HG03064 (cell line): Measurements from ENCODE around the gene ABI1.
"Not testable (repeated sequence)": the region's sequence is repeated elsewhere in the genome, so short reads cannot be mapped to it uniquely, and the experiment has no call there.

ENCODE experiments used
- ATAC-seq: cut with Tn5 transposase; IDR thresholded peaks from one replicate; pipeline ENCODE4 v1.9.1; 2021; ENCODE audit warnings: low read depth; ENCODE audit not compliant: unreplicated experiment

The ABI1 gene

DNA sequence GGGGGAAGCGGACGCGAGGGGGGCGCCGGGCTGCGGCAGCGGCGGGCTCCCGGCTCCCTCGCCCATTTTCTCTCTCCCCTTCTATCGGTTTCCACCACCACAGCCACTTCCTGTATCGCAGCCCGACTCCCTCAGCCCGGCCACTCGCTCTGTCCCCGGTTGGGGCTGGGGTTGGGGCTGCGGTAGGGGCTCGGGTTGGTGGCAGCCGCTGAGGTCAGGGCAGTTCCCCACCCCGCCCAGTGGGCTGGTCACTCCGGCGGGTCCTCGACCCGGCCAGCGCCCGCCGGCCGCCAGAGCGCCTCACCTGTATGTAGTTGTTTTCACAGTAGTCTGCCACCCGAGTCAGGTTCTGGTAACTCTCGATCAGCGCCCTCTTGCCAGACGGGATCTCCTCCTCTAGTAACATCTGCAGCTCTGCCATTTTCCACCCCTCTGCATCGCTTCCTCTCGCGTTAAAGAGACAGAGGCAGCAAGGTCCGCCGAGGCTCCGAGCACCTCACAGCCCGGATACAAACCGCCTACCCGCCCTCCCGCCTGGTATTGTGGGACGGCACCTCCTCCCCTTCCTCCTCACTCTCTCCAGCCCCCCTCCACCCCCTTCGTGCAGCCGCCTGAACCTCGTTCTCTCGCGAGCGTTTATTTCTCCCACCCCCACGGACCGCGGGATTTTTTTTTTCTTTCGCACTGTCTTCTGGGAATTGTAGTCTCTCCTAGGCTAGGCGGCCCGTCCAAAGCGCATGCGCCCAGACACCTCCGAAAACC is at the start of gene ABI1:
ABI1 (minus strand) TSS at position 516 of the 762 bp plus-strand sequence; CDS start at position 421, 95 bp downstream.
- ATAC-seq: peak; percentile 57

DNA sequence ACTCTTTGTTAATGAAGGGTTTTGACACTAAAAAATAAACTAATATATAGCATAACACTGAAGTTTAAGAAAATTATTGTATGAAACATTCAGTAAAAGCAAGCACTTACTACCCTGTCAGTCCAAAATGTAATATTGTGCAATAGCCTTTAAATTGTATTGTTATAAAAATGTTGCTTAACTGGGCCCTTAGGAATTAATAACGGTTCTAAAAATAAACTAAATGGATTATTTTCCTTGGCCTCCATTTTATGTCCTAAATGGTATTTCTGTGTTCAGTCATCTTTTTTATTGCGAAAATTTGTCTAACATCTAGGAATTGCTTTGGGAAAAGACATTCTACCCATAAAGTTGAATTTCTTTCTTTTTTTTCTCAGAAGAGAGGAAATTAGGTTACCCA is 49.0 kb upstream of the ABI1 start:
- ATAC-seq: no peak

DNA sequence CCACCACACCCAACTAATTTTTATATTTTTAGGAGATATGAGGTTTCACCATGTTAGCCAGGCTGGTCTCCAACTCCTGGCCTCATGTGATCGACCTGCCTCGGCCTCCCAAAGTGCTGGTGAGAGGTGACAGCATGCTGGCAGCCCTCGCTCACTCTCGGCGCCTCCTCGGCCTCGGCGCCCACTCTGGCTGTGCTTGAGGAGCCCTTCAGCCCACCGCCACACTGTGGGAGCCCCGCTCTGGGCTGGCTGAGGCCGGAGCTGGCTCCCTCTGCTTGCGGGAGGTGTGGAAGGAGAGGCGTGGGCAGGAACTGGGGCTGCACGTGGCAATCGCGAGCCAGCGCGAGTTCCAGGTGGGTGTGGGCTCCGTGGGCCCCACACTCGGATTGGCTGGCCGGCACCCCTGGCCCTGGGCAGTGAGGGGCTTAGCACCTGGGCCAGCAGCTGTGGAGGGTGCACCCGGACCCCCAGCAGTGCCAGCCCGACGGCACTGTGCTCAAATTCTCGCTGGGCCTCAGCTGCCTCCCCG is 44.6 kb upstream of the ABI1 start:
- ATAC-seq: not testable (repeated sequence)

DNA sequence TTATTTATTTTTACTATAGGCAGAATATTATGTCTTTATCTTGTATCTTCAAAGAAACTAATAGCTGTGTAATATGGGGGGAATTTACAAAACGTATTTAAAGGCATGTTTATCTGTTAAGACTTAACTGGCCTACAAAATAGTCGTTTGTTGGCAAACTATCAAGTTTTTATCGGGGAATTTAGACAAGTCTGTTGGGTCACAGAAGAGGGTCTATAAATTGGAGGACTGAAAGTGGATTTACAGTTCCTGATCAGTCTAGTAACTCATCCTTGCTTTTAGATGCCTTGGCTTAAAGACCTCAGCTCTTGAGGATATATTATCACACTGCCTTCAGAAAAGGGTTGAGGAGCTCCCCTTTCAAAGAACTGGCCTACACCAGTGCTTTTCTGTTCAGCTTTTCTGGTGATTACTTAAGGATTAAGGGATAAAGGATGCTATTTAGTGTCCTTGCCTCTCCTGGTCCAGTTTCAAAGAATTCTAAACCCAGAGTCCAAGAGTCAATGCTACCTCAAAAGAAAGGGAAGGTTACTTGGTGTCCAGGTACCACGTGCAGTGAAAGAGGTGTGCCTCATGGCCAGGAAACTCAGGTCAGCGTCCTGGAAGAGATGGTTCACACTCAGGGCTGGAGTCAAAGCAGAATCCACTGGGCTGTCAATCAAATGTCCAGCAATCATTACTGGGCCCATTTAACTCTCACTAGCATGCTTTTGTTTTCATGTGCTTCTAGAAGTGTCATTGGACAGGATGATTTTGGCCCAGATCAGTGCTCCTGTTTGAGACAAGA is 42.9 kb upstream of the ABI1 start:
- no peak for ATAC-seq

DNA sequence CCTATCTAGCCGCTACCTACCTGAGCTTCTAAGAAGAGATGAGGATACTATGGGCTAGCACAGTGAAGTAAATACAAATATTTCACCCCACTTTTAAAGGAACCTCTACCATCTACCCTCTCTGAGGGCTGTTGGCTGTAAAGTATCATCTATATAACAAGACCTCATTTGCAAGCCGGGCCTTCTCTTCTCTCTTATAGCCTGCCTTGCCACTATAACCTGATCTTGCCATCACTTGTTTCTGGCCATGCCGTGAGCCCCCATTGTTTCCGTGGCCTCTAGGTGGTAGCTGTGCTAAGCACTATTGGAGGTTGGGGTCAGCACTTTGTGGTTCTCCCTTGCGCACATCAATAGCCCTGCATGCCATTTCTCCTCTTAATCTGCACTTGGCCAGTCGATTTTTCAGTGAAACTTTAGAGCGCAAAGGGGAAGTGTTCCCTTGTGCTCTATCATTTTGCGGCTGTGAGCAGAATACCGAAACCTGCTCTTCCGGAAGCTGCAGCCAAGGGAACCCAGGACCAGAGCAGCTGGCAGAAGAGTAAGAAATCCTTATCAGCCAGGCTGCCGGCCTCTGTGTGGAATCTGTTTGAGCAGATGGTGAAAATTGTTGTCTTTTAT is 31.7 kb upstream of the ABI1 start:
- peak; percentile 83 for ATAC-seq

DNA sequence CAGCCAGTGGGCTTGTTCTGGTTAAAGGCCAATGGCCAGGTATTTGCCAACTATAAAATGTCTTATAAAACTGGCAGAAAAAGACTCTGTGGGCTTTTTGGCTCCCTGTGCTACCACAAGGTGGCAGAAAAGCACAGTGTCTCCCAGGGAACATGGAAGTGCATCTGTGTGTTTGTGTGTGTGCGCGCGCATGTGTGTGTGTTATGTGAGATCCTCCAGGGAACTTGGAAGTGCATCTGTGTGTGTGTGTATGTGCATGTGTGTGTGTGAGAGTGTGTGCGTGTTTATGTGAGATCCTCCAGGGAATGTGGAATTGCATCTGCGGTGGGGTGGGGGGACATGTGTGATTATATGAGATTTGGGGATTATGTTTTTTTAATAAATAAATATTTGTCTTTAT is 30.2 kb upstream of the ABI1 start:
- ATAC-seq: no peak

DNA sequence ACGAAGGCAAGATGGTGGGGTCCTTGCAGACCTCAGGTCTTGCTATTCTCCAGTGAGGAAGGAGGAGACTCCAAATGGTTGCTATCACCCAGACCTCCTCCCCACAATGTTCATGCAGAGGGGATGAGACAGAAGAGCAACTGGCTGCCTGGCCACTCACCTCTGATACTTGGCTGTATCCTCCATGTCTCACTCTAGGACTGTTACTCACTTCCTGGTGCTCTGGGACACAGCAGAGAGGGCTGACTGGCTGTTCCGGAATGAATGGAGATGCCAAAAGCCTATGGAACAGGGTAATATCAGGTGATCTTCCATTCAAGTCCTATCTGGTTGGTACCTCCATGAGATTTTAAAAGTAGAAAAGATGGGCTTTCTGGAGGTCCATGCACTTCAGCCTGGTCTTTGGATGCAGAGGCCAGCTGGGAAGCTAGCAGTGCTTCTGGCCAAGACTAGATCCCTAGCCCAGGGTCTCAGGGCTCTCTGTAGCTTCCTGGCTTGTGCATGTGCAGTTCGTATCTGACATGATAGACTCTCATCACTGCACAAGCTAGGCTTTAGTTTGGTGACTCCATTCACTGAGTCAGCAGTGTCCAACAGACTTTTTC is 27.0 kb upstream of the ABI1 start:
- ATAC-seq: no peak

DNA sequence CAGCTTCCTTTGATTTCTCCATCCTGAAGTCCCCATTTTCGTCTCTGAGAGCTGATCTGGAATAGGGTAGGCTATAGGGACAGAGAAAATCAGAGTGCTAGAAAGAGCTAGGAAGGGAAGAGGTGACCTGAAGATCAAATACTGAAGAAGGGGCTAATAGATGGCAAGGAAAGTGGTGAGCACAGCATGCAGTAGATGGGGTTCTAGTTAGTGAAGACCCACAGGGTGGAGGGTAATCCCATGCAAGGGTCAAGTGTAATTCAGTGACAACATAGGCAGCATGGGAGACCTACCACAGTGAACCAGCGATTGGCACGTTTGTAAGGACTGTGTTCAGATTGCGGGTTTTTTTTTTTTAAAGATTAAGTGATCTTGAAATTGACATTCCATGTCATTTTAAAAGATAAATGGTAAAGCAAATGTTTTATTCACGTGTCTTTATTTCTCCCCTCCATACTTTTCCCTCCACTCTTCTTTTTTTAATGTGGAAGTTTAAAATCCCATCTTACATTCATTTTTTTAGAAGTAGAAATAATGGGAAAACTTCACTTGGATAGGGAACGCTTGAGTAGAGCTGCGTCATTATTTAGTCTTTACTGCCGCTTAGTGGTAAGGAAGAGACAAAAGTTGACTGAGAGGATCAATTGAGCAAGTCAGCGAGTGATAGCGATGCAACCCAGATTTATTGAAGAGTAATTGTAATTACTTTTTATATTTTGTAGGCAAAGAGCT is 21.0 kb upstream of the ABI1 start:
- ATAC-seq: no peak

DNA sequence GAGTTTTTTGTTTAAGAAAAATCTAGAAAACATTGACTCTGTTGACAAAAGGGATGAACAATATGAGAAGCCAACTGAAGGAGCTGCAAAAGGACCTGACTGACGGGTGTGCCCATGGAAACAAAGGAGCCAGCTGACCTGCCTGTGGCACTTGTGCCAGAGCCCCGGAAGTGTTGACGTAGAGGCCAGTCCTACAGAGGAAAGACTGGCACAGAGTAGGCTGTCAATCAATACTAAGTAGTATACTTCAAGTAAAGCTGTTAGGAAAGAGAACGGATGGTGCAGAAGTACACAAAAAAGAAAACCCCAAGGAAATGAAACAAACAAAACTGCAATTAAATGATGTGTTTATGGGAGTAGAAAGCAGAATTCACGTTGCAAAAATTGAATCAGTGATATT is 19.0 kb upstream of the ABI1 start:
- ATAC-seq: no peak

DNA sequence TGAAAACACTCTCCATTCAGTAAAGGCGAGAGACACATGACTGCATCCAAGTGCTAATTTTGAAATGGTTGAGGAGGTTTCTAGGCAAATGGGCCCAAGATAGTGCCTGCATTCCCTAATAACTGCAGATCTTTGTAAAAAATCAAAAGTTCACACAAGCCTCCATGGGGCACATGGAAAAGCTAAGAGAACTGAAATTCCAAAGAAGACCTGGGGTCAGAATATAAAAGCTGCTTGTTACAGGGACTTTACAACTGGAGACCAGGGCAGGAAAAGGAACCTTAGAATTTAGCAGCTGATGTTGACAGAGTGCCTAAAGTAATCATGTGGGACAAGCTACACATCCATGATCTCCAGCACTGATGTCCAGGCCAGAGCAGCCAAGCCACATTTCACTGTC is 10.0 kb upstream of the ABI1 start:
- ATAC-seq: no peak

DNA sequence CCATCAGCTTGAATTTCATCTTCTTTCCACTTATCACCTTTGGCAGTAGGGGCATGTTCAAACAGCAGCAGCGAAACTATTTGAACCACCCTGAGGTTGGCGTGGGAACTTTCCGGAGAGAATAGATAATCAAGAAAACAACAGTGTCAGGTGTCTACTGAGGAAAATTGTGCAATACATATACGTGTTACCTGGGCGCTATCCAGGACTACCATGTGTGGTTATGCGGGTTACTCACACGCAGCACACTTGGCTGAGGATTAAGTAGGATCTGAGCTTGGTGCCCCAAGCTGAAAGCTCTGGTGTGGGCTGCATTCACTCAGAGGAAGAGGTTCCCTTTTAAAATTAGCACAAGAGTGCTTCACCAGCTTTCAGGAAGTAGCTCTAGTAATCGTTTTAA is 8.8 kb upstream of the ABI1 start:
- no peak for ATAC-seq

DNA sequence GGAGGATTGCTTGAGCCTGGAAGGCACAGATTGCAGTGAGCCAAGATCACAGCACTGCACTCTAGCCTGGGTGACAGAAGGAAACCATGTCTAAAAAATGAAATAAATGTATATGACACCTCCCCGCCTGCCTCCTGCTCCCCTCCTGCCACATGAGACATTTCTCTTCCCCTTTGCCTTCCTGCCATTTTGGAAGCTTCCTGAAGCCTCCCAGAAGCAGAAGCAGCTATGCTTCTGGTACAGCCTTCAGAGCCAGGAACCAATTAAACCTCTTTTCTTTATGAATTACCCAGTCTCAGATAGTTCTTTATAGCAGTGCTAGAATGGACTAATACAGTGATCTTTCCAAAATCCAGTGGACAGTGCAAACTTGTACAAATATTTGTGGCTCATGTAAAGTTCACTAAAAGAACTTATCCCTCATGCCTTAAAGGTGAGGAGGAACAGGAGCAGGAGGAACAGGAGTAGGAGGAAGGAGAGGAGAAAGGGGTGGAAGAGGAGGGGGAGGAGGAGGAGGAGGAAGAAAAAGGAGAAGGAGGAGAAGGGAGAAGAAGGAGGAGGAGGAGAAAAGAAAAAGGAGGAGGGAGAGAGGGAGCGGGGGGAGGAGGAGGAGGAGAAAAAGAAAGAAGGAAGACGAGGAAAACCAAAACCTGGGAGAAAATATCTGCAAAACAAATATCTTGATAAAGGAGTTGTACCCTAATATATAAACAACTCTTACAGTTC is 2.8 kb upstream of the ABI1 start:
- no peak for ATAC-seq

DNA sequence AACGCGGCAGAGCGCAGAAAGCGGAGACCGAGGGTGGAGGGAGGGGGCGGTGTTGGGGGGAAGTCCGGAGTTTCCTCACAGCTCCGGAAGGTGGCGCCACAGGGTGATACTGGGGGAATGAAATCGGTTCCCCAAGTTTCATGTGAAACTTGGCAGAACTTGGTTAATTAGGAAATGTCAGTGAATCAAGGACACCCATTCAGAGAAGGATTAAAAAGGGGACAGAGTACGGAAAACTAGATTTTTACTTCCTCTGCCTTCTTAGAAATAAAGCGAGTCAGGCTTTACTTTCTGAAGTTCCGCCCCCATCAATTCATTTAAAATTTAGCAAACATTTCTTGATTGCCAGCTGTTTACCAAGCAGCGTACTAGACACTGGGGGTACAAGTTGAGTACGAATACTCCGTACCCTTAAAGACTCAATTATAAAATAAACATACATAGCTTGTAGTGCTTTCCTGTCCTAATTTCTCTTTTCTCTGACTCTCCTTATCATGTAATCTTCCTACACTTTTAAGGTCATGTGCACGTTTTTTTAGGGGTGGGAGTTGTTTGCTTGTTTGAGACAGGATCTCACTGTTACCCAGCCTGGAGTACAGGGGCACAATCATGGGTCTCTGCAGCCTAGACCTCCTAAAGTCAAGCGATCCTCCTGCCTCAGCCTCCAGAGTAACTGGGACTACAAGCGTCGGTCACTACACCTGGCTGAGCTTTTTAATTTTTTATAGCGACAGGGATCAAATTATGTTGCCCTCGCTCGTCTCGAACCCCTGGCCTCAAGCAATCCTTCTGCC is 644 bp upstream of the ABI1 start:
- no peak for ATAC-seq

DNA sequence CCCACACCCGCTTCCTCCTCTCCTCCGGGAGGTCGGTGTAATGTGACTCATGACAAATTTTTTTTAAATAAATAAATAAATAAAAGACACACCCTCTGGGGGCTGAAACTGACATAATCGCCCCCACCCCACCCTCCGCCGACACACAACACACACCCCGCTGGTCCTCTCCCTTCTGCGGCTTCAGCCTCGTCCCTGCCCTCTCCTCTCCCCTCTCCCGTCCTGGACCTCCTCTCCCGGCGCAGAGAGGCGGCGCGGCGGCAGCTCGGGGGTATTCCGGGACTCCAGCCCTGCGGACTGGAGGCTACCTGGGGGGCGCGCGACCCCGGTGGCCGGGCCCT is 686 bp downstream of the ABI1 start:
- peak; percentile 16 for ATAC-seq

DNA sequence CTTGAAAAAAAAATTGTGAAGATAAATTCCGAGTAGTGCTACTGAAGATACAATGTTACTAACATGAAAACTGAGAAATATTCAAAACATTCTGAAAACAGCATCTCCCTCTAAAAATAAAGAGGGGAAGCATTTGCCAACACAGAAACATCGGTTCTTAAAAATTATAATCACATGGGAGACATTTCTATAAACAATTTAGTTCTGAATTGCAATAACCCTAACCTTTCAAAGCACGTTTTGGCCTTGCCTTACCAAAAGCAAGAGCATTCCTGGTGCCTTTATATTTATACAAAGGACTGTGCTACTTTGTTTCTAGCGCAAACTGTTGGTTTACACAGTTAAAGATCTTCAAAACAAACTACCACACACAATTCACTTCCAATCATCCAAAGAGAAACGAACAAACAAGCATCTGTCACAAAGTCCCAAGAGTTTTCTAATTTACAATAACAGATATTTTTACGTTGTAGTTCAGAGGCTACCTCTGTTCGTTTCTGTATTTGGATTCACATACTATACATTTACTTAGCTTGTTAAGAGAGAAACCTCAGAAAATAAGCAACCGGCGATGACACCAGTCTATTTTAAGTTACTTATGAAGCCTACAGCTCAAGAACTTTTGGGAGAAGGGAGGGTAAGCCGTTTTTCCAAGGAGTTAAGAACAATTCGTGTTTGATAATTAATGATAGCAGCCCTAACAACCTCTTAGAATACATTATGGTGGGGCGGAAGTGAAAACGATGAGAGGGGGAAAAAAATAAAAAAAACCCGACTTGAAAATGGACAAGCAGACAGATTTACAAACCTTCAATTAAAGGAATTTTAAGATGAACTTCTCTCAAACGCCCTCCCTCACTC is 1.3 kb downstream of the ABI1 start:
- no peak for ATAC-seq

DNA sequence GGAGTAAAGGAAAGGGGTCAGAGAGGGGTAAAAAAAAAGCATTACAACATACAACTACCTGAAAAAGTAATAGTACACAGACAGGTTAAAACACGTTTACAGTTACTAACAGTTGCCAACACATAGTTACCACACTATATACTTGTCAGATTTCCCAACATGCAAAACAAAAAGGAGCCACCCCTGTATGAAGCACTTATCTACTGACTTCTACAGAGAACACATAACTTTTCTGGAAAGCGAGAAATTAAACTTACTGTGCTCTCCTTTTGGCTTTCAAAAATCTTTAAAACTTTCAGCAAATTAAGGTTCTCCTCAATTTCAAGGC is 2.1 kb downstream of the ABI1 start:
- ATAC-seq: no peak

DNA sequence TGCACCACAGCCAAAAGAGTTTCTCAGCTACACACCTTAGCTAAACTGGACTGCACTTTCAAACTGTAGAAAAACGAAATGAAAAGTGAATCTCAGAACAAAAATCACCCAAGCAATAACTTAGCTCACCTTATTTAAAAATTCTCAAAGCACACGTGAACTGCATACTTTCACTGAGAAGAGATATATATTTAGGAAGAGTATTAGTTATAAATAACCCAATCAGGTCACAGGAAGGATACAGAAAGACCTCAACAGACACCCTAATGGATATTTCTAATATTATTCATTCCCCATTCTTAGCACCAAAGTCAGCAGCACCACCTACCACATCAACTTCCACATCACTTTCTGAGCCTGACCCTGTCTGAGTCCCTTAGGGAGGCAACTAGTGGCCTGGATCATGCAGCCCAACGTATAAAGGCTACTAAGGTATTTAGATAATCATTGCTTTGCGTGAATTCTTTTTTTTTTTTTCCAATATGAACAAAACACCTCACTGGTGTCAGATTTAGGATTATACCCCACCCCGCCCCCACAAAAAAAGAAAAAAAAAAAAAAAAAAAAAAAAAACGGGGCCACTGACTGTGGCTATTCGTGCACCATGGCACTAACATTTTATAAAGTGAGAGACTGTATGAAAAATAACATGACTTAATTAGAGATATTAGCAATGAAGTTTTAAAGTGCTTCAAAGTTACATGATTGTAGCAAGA is 2.6 kb downstream of the ABI1 start:
- peak; percentile 40 for ATAC-seq

DNA sequence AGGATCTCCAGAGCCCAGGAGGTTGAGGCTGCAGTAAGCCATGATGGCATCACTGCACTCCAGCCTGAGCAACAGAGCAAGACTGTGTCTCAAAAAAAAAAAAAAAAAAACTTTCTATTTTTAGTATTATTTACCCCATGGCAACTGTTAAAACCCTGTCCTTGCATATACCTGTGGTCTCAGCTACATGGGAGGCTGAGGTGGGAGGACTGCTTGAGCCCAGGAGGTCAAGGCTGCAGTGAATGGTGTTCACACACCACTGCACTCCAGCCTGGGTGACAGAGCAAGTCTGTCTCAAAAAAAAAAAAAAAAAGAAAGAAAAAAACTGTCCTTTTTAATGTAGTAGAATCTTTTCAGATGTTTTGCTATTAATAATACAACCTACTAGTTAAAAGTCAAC is 3.2 kb downstream of the ABI1 start:
- ATAC-seq: not testable (repeated sequence)
